ENCODE results near the gene TPD52L2. TPM values are rescaled to one million over a fixed set of nuclear protein-coding genes. Genes with fewer than 3 reads are reported as not detected.
"Not testable (repeated sequence)": the region's sequence is repeated elsewhere in the genome, so short reads cannot be mapped to it uniquely, and the experiment has no call there.

TPD52L2 gene
- total RNA-seq, 1 donor from 2014 or later: 114 TPM

DNA sequence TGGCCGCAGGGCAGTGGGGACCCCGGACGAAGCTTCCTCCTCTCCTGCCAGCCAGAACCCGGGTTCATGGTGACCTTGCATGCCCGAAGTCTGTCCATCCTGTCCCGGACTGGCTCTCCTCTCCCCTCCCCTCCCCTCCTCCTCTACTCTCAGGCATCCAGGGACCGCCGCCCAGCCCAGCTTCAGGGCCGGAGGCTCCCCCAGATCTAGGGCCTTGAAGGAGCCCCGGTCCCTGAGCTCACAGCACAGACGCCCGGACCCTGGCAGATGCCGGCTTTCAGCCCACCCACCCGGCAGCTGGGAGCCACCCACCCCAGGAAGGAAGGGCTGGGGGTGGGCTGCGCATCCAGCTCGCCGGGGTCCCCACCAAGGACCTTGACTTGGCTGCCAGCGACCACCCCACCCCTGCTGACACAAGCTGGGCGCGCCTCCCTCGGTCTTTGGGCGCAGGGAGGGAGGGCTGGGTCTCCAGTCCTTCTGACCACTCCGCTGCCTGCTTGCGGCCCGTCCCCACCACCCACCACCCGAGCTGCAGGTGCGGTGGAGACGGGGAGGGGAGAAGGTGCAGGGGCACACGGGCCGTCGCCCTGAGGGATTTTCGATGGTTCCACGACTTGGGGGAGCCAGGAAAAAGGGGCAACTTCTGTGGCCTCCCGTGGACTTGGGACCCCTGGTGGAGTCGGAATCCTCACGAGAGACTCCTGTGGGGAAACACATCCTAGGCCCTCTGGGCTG is 9.5 kb upstream of the TPD52L2 start:
- DNase-seq (ENCODE audit: low spot score): no peak

GRCh38 chr20:63856098-63856511 is 9.0 kb upstream of the TPD52L2 start:
- DNase-seq (ENCODE audit: low spot score): no peak

- DNase-seq (ENCODE audit: low spot score): no peak
Measured at GRCh38 chr20:63857764-63858392, 7.2 kb upstream of the TPD52L2 start.

GRCh38 chr20:63858393-63859165 is 6.5 kb upstream of the TPD52L2 start:
- DNase-seq (ENCODE audit: low spot score): no peak

- no peak for DNase-seq (ENCODE audit: low spot score)
Measured at GRCh38 chr20:63859166-63859699, 5.8 kb upstream of the TPD52L2 start.

- no peak for DNase-seq (ENCODE audit: low spot score)
Measured at GRCh38 chr20:63860325-63861051, 4.6 kb upstream of the TPD52L2 start.

GRCh38 chr20:63861365-63861934 is 3.6 kb upstream of the TPD52L2 start, which contains the start of gene ABHD16B:
TSS of gene ABHD16B (plus strand) at chr20:63861498. CDS start at chr20:63861541, 43 bp downstream.
- no peak for DNase-seq (ENCODE audit: low spot score)

GRCh38 chr20:63861981-63862901 is 2.8 kb upstream of the TPD52L2 start:
- DNase-seq (ENCODE audit: low spot score): no peak

- no peak for DNase-seq (ENCODE audit: low spot score)
Measured at GRCh38 chr20:63863021-63863797, 1.9 kb upstream of the TPD52L2 start.

GRCh38 chr20:63863798-63864544 is 1.1 kb upstream of the TPD52L2 start:
- DNase-seq (ENCODE audit: low spot score): peak; percentile 94

GRCh38 chr20:63864545-63864977 is 509 bp upstream of the TPD52L2 start:
- DNase-seq (ENCODE audit: low spot score): no peak

DNA sequence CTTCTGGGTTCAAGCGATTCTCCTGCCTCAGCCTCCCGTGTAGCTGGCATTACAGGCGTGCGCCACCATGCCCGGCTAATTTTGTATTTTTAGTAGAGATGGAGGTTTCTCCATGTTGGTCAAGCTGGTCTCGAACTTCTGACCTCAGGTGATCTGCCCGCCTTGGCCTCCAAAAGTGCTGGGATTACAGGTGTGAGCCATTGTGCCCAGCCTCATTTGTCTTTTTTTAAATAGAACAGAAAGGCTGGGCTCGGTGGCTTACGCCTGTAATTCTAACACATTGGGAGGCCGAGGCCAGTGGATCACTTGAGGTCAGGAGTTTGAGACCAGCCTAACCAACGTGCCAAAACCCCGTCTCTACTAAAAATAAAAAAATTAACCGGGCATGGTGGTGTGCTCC is 2.0 kb downstream of the TPD52L2 start:
- not testable (repeated sequence) for DNase-seq (ENCODE audit: low spot score)

DNA sequence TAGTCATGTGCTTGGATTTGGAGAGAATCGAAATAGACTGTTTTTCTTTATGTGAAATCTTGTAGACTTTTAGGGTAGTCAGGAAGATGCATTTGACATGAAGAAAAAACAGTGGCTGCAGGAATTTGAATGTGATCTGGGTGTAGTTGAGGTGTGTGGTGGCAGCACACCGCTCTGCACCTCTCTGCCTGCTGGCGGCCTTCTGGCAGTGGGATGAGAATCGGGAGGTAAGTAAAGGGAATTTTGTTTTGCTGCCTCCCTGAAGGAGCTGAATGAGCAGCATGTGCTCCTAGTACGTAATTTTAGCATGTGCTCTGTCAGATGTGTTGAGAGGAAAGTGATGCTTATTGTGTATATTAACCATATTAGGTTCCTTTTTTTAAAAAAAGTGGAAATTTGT is 3.2 kb downstream of the TPD52L2 start:
- DNase-seq (ENCODE audit: low spot score): no peak

DNA sequence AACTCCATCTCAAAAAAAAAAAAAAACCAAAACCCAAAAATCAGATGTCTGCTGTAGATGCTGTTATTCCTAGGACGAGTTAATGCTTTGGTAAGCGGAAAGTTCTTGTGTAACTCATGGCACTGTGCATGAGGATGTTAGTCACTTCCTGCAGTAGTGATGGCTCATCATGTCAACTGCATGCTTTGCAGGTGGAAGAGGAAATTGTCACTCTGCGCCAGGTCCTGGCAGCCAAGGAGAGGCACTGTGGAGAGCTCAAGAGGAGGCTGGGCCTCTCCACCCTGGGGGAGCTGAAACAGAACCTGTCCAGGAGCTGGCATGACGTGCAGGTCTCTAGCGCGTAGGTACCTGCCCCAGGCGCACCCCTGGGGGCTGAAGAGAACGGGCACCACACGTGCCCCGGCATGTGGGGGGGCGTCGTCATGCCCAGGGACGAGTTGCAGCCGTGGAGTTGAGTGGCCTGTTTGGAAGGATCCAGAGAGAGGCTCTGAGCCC is 8.5 kb downstream of the TPD52L2 start:
- DNase-seq (ENCODE audit: low spot score): no peak

- DNase-seq (ENCODE audit: low spot score): not testable (repeated sequence)
Measured at GRCh38 chr20:63874241-63874640, 9.2 kb downstream of the TPD52L2 start.

DNA sequence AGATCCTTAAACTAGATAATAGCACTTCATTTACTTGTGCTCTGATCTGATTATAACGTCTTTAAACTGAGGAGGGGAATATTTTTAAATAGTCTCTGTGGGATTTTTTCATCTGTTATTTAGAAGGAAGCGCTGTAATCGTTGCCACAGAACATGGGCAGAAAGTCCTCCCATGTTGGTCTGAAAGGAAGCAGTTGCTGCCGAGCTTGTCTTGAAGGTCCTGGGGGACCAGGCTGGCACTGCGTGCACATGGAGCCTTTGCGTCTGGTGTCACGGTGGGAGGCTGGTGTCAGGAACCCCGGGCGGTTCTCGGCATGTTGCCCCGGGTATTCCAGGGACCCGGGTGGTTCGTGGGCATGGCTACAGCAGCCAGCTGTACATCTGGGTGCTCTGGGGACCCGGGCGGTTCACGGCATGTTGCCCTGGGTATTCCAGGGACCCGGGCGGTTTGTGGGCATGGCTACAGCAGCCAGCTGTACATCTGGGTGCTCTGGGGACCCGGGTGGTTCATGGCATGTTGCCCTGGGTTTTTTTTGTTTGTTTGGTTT is 11.5 kb downstream of the TPD52L2 start:
- no peak for DNase-seq (ENCODE audit: low spot score)

GRCh38 chr20:63877755-63878470 is 12.8 kb downstream of the TPD52L2 start:
- DNase-seq (ENCODE audit: low spot score): no peak
